ENCODE results near the gene SLC25A19. TPM values are rescaled to one million over a fixed set of nuclear protein-coding genes. Genes with fewer than 3 reads are reported as not detected.

Gene SLC25A19
- total RNA-seq, 1 donor from 2014 or later: 41.5 TPM

DNA sequence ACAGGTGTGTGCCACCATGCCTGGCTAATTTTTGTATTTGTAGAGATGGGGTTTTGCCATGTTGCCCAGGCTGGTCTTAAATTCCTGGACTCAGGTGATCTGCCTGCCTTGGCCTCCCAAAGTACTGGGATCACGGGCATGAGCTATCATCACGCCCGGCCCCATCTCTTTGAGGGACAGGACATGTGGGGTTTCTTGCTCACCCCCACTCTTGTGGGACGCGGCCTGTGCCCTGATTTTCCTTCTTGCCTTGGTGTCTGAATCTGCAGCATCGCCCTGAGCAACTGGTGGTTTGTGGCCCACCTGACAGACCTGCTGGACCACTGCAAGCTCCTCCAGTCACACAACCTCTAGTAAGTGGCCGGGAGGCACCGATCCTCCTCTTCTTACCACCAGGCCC is 58.2 kb downstream of the SLC25A19 start:
- intact Hi-C loops (cut with DNase I): no loop called here
- TF ChIP-seq, protein P1, sequence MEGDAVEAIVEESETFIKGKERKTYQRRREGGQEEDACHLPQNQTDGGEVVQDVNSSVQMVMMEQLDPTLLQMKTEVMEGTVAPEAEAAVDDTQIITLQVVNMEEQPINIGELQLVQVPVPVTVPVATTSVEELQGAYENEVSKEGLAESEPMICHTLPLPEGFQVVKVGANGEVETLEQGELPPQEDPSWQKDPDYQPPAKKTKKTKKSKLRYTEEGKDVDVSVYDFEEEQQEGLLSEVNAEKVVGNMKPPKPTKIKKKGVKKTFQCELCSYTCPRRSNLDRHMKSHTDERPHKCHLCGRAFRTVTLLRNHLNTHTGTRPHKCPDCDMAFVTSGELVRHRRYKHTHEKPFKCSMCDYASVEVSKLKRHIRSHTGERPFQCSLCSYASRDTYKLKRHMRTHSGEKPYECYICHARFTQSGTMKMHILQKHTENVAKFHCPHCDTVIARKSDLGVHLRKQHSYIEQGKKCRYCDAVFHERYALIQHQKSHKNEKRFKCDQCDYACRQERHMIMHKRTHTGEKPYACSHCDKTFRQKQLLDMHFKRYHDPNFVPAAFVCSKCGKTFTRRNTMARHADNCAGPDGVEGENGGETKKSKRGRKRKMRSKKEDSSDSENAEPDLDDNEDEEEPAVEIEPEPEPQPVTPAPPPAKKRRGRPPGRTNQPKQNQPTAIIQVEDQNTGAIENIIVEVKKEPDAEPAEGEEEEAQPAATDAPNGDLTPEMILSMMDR (IDR thresholded peaks at IDR 0.05): no peak
- H3K27me3 ChIP-seq (ENCODE audit: low read depth): no peaks in the 10 kb centered on the region
- ATAC-seq: no peak
- H3K36me3 ChIP-seq: peaks cover 98% of the 10 kb centered on the region
- peaks cover 25% of the 10 kb centered on the region for H3K4me1 ChIP-seq
- H3K4me3 ChIP-seq: no peak overlapping the region
- no peak for DNase-seq
- no peak overlapping the region for H3K27ac ChIP-seq
- H3K9me3 ChIP-seq: no peaks in the 10 kb centered on the region

DNA sequence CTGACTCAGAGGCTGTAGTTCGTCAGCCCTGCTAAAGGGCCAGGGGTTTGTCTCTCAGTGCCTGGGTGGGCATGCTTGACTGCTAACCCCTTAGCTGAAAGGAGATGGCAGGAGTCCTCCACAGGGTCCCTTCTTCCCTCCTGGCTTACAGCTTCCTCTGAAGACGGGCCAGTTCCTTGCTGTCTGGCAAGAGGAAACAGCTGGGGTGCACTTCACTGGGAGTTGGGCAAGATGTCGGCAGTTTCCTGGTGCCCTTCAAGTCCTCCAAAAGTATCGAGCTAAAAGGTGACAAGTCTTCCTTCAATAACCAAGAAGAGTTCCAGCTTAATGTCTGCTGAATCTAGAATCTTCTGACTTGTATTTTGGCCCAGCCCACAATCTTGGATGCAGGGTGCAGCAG is 60.4 kb downstream of the SLC25A19 start:
- TF ChIP-seq, protein P1 (IDR thresholded peaks at IDR 0.05): no peak
- intact Hi-C loops (cut with DNase I): no loop called here
- Histone ChIP-seq H3K27me3 (ENCODE audit: low read depth) (no peaks in the 10 kb centered on the region), H3K4me3 (no peak overlapping the region), H3K27ac (peak overlapping the region; percentile 75), H3K36me3 (peaks cover 98% of the 10 kb centered on the region), H3K4me1 (peaks cover 25% of the 10 kb centered on the region), H3K9me3 (no peaks in the 10 kb centered on the region)
- ATAC-seq (peak; percentile 63 to 72), DNase-seq (peak; percentile 63)

DNA sequence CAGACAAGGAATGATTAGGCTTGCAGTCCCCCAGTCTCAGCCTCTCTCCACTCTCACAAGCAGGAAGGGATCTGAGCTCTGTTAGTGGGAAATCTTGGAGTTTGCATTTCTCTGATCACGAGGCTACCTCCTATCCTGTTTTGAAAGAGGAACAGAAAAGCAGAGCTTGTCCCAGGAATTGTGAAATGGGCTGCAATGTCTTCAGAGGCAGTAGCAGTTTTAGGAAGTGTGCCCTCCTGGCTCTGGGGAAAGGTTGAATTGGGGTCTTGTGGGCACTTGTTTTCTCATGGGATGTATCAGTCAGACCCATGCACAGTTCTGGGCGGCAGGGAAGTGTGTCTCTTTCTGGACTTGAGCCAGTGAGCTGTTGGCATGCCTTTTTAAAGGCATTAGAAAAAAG is 60.9 kb downstream of the SLC25A19 start:
- intact Hi-C loops (cut with DNase I): no loop called here
- ATAC-seq (peak; percentile 74 to 84), DNase-seq (peak; percentile 71)
- peaks cover 25% of the 10 kb centered on the region for H3K4me1 ChIP-seq
- no peak overlapping the region for H3K4me3 ChIP-seq
- H3K27ac ChIP-seq: peak overlapping the region; percentile 75
- no peaks in the 10 kb centered on the region for H3K9me3 ChIP-seq
- TF ChIP-seq, protein P1 (IDR thresholded peaks at IDR 0.05): no peak
- H3K27me3 ChIP-seq (ENCODE audit: low read depth): no peaks in the 10 kb centered on the region
- H3K36me3 ChIP-seq: peaks cover 98% of the 10 kb centered on the region

DNA sequence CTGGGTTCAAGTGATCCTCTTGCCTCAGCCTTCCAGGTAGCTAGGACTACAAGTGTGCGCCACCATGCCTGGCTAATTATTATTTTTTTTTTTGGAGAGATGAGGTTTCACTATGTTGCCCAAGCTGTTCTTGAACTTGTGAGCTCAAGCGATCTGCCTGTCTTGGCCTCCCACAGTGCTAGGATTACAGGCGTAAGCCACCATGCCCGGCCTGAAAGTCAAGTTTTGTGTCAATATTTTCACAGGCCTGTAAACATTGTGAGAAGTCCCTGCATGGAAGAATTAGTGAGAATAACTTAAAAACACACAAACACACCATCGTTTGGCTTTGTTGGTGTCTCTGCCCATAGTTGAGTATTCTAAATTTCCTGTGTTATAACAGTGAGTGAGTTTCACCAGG is 61.5 kb downstream of the SLC25A19 start:
- TF ChIP-seq, protein P1 (IDR thresholded peaks at IDR 0.05): no peak

DNA sequence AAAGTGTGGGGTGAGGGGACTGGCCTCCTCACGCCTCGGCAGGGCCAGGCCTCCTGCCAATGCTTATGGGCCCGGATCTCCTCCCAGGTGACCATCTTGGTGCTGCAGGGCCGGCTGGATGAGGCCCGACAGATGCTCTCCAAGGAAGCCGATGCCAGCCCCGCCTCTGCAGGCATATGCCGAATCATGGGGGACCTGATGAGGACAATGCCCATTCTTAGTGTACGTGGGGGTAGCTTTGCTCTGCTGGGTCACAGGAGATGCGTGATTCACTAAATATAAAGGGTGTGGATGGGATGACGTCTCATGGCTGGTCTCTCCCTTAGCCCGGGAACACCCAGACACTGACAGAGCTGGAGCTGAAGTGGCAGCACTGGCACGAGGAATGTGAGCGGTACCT is 64.2 kb downstream of the SLC25A19 start:
- H3K4me3 ChIP-seq: no peak overlapping the region
- peaks cover 94% of the 10 kb centered on the region for H3K36me3 ChIP-seq
- no peaks in the 10 kb centered on the region for H3K27me3 ChIP-seq (ENCODE audit: low read depth)
- H3K9me3 ChIP-seq: no peaks in the 10 kb centered on the region
- TF ChIP-seq, protein P1 (IDR thresholded peaks at IDR 0.05): no peak
- H3K27ac ChIP-seq: no peak overlapping the region
- intact Hi-C loops (cut with DNase I): no loop called here
- DNase-seq: no peak
- ATAC-seq: no peak
- H3K4me1 ChIP-seq: peaks cover 25% of the 10 kb centered on the region

More for the DNA sequence above, 61.5 kb downstream of the SLC25A19 start:
- Histone ChIP-seq H3K9me3 (no peaks in the 10 kb centered on the region), H3K4me1 (peaks cover 25% of the 10 kb centered on the region), H3K27me3 (ENCODE audit: low read depth) (no peaks in the 10 kb centered on the region), H3K27ac (peak overlapping the region; percentile 75), H3K4me3 (no peak overlapping the region), H3K36me3 (peaks cover 98% of the 10 kb centered on the region)
- intact Hi-C loops (cut with DNase I): no loop called here
- DNase-seq (no peak), ATAC-seq (no peak)

Other genes with a start within 250 kb of the SLC25A19 start
- gene ATP5PD, start 242.5 kb downstream of the SLC25A19 start, total RNA-seq: 171 TPM
- gene KCTD2, start 242.2 kb downstream of the SLC25A19 start, total RNA-seq: 22.9 TPM
- 32.3 TPM for gene SLC16A5, start 201.5 kb downstream of the SLC25A19 start, total RNA-seq
- 16.7 TPM for gene ARMC7, start 179.5 kb downstream of the SLC25A19 start, total RNA-seq
- gene NT5C, start 157.7 kb downstream of the SLC25A19 start, total RNA-seq: 34.9 TPM
- 61.1 TPM for gene JPT1, start 134.9 kb downstream of the SLC25A19 start, total RNA-seq
- 351 TPM for gene SUMO2, start 106.5 kb downstream of the SLC25A19 start, total RNA-seq
- 66.8 TPM for gene NUP85, start 83.8 kb downstream of the SLC25A19 start, total RNA-seq
- gene GGA3, start 27.8 kb downstream of the SLC25A19 start, total RNA-seq: 68.6 TPM
- 38.3 TPM for gene MRPS7, start 27.6 kb downstream of the SLC25A19 start, total RNA-seq
- 32.1 TPM for gene MIF4GD, start 18.2 kb downstream of the SLC25A19 start, total RNA-seq
- 181 TPM for gene GRB2, start 116.2 kb upstream of the SLC25A19 start, total RNA-seq
- gene TMEM94, start 167.2 kb upstream of the SLC25A19 start, total RNA-seq: 89.5 TPM
- 68.8 TPM for gene CASKIN2, start 226.1 kb upstream of the SLC25A19 start, total RNA-seq
- 20.4 TPM for gene TSEN54, start 227.1 kb upstream of the SLC25A19 start, total RNA-seq
- 111 TPM for gene LLGL2, start 236.3 kb upstream of the SLC25A19 start, total RNA-seq

Measured in lower lobe of right lung (tissue), 2 donors.